Measurements from ENCODE around the gene PALM.

PALM gene

GRCh38 chr19:778910-779653 lies 70.3 kb downstream of the PALM start:
- peak; percentile 88 for DNase-seq (ENCODE audit: low read depth, low spot score)

- DNase-seq (ENCODE audit: low read depth, low spot score) = no peak
These were observed 72.2 kb downstream of the PALM start for GRCh38 chr19:780935-781334.

GRCh38 chr19:781800-782184 lies 73.1 kb downstream of the PALM start:
- no peak for DNase-seq (ENCODE audit: low read depth, low spot score)

GRCh38 chr19:782185-782877 lies 73.6 kb downstream of the PALM start:
- DNase-seq (ENCODE audit: low read depth, low spot score) = peak; percentile 89

GRCh38 chr19:782878-783668 lies 74.3 kb downstream of the PALM start:
- no peak for DNase-seq (ENCODE audit: low read depth, low spot score)

- DNase-seq (ENCODE audit: low read depth, low spot score) = no peak
These were observed 75.8 kb downstream of the PALM start for GRCh38 chr19:784541-784940.

- DNase-seq (ENCODE audit: low read depth, low spot score) = no peak
These were observed 78.8 kb downstream of the PALM start for GRCh38 chr19:787536-787935.

- DNase-seq (ENCODE audit: low read depth, low spot score) = no peak
These were observed 79.9 kb downstream of the PALM start for GRCh38 chr19:788686-788982.

GRCh38 chr19:788983-789700 lies 80.4 kb downstream of the PALM start:
- DNase-seq (ENCODE audit: low read depth, low spot score) = no peak

- peak; percentile 31 for DNase-seq (ENCODE audit: low read depth, low spot score)
These were observed 80.9 kb downstream of the PALM start for GRCh38 chr19:789701-790060.

GRCh38 chr19:791007-791566 lies 82.4 kb downstream of the PALM start:
- no peak for DNase-seq (ENCODE audit: low read depth, low spot score)

- DNase-seq (ENCODE audit: low read depth, low spot score) = no peak
These were observed 83.0 kb downstream of the PALM start for GRCh38 chr19:791567-792305.

GRCh38 chr19:792306-792885 lies 83.7 kb downstream of the PALM start:
- no peak for DNase-seq (ENCODE audit: low read depth, low spot score)

- no peak for DNase-seq (ENCODE audit: low read depth, low spot score)
These were observed 85.1 kb downstream of the PALM start for GRCh38 chr19:793806-794205.

- DNase-seq (ENCODE audit: low read depth, low spot score) = peak; percentile 56
These were observed 86.4 kb downstream of the PALM start for GRCh38 chr19:795073-795611.

GRCh38 chr19:795691-796581 lies 87.2 kb downstream of the PALM start:
- DNase-seq (ENCODE audit: low read depth, low spot score) = no peak

- peak; percentile 100 for DNase-seq (ENCODE audit: low read depth, low spot score)
These were observed 88.2 kb downstream of the PALM start, which contains the start of gene PTBP1 for GRCh38 chr19:796692-797527. Gene PTBP1, plus strand, starts transcription at chr19:797452. Its CDS starts 46 bp downstream, at chr19:797498.

Measured in astrocyte of the hippocampus (primary cell).